Fibroblast of skin of right biceps (primary cell): ENCODE measurements around the gene TK2.
"Not testable (repeated sequence)": the region's sequence is repeated elsewhere in the genome, so short reads cannot be mapped to it uniquely, and the experiment has no call there.

Experiments
- DNase-seq: peaks from one replicate; pipeline ENCODE4 v3.0.0-alpha.2; 2013

The TK2 gene

GRCh38 chr16:66465946-66466345, 84.0 kb downstream of the TK2 start:
- DNase-seq, result not testable (repeated sequence)

- peak; percentile 17 for DNase-seq
Observed at GRCh38 chr16:66462912-66463311, 87.0 kb downstream of the TK2 start.

GRCh38 chr16:66460703-66461102, 89.2 kb downstream of the TK2 start:
- DNase-seq, result no peak

GRCh38 chr16:66459878-66460277, 90.0 kb downstream of the TK2 start:
- no peak for DNase-seq

GRCh38 chr16:66458853-66459252, 91.1 kb downstream of the TK2 start:
- no peak for DNase-seq

GRCh38 chr16:66458292-66458691, 91.6 kb downstream of the TK2 start:
- no peak for DNase-seq
